GM21529 (cell line): Measurements from ENCODE around the gene ADPRH.
"Not testable (repeated sequence)": the region's sequence is repeated elsewhere in the genome, so short reads cannot be mapped to it uniquely, and the experiment has no call there.

Experiments
- ATAC-seq: cut with Tn5 transposase; IDR thresholded peaks from one replicate; pipeline ENCODE4 v1.9.1; 2021; ENCODE audit not compliant: unreplicated experiment

The ADPRH gene

DNA sequence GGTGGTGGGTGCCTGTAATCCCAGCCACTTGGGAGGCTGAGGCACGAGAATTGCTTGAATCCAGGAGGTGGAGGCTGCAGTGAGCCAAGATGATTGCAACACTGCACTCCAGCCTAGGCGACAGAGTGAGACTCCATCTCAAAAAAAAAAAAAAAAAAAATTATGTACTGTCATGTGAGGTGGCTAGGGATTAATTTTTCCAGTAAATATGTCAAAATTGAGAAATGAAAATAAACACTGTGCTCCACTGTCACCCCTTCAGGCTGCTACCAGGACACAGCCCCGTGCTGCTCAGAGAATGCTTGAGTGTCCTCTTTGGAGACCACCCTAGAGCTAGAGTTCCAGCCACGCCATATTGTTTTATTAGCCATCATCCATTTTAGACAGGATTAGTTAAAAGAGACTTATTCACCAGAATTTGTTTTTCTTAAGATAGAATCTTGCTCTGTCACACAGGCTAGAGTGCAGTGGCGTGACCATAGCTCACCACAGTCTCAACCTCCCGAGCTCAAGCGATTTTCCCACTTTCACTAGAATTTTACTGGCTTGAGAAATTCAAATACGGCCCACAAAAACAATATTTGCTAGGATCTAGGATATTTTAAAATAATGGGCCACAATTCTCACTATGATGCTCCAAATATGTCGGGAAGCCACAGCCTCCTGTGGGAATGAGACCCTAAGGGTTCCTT lies 20.5 kb upstream of the ADPRH start:
- no peak for ATAC-seq

GRCh38 chr3:119559441-119559963 lies 19.8 kb upstream of the ADPRH start, which contains the start of gene CD80:
CD80 (minus strand) TSS chr3:119559614; CDS start chr3:119557728, 1,886 bp downstream.
- peak; percentile 51 for ATAC-seq

GRCh38 chr3:119560160-119560559 lies 19.1 kb upstream of the ADPRH start:
- no peak for ATAC-seq

DNA sequence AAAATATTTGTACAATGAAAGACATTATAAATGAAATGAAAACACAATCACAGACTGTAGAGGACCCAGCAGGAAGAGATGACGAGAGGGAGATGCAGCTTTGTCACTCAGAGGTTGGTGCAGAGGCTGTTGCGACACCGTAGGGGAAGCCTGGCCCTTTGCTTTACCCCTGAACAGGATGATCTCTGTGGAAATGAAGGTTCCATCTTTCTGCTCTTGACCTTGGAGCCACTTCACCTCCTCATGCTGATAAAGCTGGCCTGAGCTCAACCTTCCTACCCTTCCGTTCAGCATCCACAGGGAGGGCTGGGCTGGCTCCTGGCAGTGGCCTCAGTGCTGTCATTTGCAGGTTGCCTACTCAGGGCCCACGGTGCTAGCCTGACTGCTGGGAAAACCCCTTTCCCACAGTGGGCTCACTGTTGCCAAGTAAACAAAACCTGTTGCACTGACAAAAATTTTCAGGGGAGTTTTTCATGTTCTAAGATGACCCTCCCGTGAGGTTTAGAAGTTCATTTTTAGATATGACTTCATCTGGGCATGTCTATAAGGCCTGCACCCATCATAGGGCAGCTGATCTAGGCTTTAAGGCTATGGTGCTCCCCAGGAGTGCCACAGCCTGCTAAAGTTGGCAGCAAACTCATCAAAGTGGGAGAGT lies 16.9 kb upstream of the ADPRH start:
- peak; percentile 69 for ATAC-seq

GRCh38 chr3:119563334-119563733 lies 16.0 kb upstream of the ADPRH start:
- not testable (repeated sequence) for ATAC-seq

DNA sequence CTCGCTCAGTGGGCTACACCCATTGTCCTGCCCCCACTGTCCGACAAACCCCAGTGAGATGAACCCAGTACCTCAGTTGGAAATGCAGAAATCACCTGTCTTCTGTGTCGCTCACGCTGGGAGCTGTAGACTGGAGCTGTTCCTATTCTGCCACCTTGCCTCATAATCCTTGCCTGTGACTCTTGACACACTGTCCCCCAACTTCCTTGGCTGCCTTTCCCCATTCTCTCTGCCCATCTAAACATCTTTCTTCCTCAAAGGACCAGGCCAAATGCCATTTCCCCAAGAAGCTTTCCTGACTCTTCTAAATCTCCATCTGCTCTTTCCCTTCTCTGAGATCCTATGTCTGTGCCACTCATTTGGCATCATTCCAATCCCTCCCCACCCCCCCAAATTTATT lies 10.1 kb upstream of the ADPRH start:
- no peak for ATAC-seq

DNA sequence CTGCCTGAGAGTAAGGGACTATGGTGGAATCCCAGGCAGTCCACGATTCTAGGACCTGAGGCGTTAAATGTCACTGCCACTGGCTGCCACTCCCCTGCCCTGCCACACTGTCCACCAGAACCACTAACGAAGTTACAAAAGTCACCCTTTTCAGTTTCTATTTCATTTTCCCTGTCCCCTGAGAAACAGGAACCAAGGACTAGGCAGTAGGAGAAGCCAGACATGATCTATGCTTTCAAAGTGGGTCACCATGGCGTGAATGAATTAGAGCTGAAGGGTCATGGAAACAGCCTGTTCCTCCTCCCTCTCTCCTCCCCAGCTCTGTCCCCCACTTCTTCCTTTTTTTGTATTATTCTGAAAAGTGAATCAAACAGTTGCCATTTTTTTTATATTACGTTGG lies 9.1 kb upstream of the ADPRH start:
- no peak for ATAC-seq

DNA sequence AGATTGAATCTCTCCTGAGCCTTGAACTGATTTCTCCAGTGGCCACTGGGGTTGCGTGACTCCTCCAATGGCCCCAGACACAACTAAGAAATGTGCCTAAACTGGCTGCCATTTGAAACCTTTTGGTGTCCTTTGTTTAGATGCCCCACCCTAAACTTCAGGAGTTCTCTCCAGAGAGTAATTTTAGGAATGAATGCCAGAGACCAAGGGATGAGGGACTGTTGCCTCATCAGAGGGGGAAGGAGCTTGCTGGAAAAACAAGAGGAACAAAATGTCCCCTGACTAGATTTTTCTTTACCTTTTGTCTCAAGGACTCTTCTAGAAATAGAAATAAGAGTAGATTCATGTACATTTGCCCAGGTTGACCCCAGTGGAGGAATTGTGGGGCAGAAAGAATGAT lies 8.1 kb upstream of the ADPRH start:
- ATAC-seq, result no peak

DNA sequence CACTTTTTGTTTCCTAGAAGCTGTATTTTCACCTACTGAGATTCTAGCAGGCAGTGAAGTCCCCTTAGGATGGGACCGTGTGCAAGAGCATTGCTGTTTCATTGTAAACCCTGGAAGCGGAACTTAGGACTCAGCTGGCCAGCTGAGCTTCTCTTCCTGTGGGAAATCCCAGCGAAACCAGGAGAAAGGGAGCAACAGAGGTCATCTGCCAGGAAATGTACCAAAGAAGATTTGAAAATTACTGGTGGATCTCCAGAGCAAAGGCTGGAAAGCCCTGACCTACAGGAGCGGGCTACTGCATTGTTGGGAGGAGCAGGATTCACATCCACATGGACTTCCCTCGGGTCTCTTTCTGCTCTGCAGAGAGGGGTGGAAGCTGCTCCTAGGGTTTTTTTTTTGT lies 7.6 kb upstream of the ADPRH start:
- no peak for ATAC-seq

GRCh38 chr3:119575507-119575906 lies 3.8 kb upstream of the ADPRH start:
- no peak for ATAC-seq

DNA sequence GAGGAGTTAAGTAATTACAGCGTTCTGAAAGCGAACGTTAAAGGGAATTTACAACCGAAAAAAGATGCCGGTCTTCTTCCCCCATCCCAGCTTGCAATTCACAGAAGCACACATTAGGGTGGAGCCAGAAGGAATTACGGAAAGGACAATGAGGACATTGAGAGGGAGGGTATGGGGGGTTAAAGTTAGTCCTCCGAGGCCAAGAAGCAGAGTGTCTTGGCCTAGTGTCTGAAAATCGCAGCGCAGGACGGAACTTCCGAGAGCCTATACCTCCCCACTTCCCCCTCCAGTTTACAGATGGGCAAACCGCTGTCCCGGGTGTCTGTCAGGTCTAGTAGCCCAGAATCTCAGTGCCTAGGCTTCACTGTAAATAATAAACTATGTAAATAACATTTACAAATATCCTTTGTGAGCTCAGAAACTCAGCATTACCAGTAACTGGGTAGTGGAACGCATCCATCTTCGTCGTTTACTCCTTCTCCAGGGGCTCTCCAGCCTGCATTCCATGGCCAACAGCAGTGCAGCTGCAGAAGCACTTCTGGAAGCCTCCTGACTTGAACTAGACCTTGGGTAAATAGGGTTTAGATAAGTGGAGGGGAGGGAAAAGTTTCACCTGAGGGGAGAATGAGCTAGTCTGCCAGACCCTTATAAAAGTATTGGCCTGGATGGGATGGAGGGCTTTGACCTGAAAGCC lies 922 bp downstream of the ADPRH start:
- peak; percentile 62 for ATAC-seq

DNA sequence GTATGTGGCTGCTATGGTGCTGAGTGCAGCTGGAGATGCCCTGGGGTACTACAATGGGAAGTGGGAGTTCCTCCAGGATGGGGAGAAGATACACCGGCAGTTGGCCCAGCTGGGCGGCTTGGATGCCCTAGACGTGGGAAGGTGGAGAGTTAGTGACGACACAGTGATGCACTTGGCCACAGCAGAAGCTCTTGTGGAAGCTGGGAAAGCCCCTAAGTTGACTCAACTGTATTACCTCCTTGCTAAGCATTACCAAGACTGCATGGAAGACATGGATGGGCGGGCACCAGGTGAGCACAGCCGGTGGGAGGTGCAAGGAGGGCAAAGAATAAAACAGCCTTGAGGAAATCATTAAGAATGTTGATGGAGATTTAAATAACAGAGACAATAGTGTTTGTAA lies 2.9 kb downstream of the ADPRH start:
- peak; percentile 46 for ATAC-seq

DNA sequence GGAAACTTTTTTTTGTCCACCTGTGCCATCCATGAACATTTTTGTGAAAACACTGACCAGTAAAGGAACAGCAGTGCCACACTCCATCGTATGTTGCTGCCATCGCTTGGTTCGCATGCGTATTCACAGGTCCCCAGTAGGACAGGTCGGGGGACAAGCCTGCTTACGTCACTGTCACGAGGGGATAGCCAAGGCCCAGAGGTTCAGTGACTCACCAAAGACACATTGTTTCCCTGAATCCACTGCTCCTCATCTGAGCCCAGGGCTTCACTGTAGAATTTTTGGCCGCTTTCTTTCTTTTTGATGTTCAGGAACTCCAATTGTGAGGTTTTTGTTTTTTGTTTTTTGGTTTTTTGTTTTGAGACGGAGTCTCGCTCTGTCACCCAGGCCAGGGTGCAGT lies 5.9 kb downstream of the ADPRH start:
- ATAC-seq, result no peak

GRCh38 chr3:119585856-119586570 lies 6.7 kb downstream of the ADPRH start:
- ATAC-seq, result no peak

DNA sequence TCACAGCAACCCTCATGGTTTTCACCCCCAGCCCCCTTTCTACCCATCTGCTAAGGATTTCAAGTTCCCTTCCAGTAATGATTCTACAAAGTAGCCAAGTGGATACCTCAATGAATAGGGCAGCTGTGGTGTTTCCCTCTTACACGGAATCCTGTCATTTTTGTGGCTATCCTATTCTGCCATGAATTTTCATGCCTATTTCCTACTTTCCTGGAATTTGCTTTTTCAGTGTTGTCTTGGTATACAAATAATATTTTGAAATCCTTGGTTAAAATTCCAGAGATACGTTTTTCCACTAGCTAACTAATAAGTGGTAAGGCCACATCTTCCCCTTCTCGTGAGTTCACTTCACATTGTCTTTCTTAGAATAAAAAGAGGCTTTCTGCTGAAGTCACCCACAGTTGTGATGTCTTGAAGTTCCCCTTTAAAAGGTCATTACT lies 7.5 kb downstream of the ADPRH start:
- ATAC-seq, result no peak

GRCh38 chr3:119588112-119588511 lies 8.8 kb downstream of the ADPRH start:
- peak; percentile 71 for ATAC-seq

GRCh38 chr3:119589102-119589773 lies 9.9 kb downstream of the ADPRH start:
- ATAC-seq, result no peak

DNA sequence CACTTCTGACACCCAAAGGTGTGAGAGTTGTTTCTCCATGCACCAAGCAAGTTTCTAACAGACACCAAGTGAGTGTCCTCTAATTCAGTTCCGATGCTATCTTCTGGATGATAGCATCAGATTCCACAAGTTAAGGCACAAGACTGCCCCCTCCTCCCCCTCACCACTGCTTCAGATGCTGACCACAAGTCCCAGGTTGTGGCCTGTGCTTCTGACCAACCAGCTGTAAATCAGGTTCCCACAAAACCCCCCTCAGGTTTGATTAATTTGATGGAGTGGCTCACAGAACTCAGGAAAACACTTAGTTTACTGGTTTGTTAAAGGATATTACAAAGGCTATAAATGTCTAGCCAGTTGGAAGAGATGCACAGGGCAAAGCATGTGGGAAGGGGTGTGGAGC lies 11.4 kb downstream of the ADPRH start:
- no peak for ATAC-seq

GRCh38 chr3:119592861-119593260 lies 13.6 kb downstream of the ADPRH start:
- ATAC-seq, result no peak

GRCh38 chr3:119594066-119594465 lies 14.8 kb downstream of the ADPRH start:
- no peak for ATAC-seq

GRCh38 chr3:119594929-119595328 lies 15.6 kb downstream of the ADPRH start:
- not testable (repeated sequence) for ATAC-seq
